ENCODE measurements around the gene KRTAP2-4. TPM values are rescaled to one million over a fixed set of nuclear protein-coding genes. Genes with fewer than 3 reads are reported as not detected.

KRTAP2-4 gene
- total RNA-seq, 1 experiment from 2014 or later = not detected

- Mint-ChIP-seq H3K36me3 (ENCODE audit: insufficient read depth in 1 of 3, low read depth in 3 of 3) (no peaks in the 10 kb centered on the region; a peak in 1 of 7 replicates), H3K4me1 (peaks cover 16% of the 10 kb centered on the region in 2 experiments)
- no peak overlapping the region for H2BK15ac ChIP-seq (ENCODE audit: low read depth, low read length)
Measured at GRCh38 chr17:41052566-41052965, 13.1 kb downstream of the KRTAP2-4 start.

More at GRCh38 chr17:41052566-41052965, 13.1 kb downstream of the KRTAP2-4 start:
- Histone ChIP-seq H3K23ac (ENCODE audit: insufficient read length, low read depth, low read length) (no peak overlapping the region), H2AFZ (ENCODE audit: low read length) (no peak overlapping the region), H4K5ac (ENCODE audit: insufficient read length, low read depth, low read length) (no peak overlapping the region), H4K8ac (replicated peaks; ENCODE audit: insufficient read length, low read depth, low read length) (no peak overlapping the region), H4K91ac (ENCODE audit: insufficient read length, low read depth, low read length) (no peak overlapping the region), H3K79me2 (ENCODE audit: insufficient read depth, low read length) (no peaks in the 10 kb centered on the region), H2AK5ac (ENCODE audit: insufficient read length, low read length) (no peak overlapping the region), H2BK20ac (ENCODE audit: low read depth, low read length, poor library complexity, severe bottlenecking) (no peak overlapping the region), H2BK12ac (ENCODE audit: insufficient read length, low read depth, low read length) (no peak overlapping the region), H3K23me2 (ENCODE audit: insufficient read length, low read depth, low read length, poor library complexity, severe bottlenecking) (no peaks in the 10 kb centered on the region), H3K9ac (ENCODE audit: extremely low read depth, insufficient read length, low read length) (no peak overlapping the region), H3K56ac (ENCODE audit: insufficient read length, low read depth, low read length) (no peak overlapping the region), H3K4ac (ENCODE audit: low read depth, low read length) (no peak overlapping the region), H3K4me1 (ENCODE audit: insufficient read depth, low read length) (no peaks in the 10 kb centered on the region), H3K27ac (ENCODE audit: insufficient read length, low read depth, low read length) (no peak overlapping the region), H3T11ph (ENCODE audit: low read length) (no peak overlapping the region), H4K20me1 (ENCODE audit: control insufficient read depth, insufficient read depth, insufficient read length) (no peaks in the 10 kb centered on the region), H2BK5ac (ENCODE audit: insufficient read length, low read length) (no peak overlapping the region), H3K4me2 (ENCODE audit: insufficient read depth, insufficient read length, low read length) (no peak overlapping the region), H3K14ac (ENCODE audit: insufficient read depth, low read length) (no peak overlapping the region), H2BK120ac (ENCODE audit: low read depth, low read length, poor library complexity, severe bottlenecking) (no peak overlapping the region), H3K79me1 (ENCODE audit: insufficient read depth, low read depth, low read length, poor library complexity, severe bottlenecking) (no peaks in the 10 kb centered on the region), H3K9me3 (ENCODE audit: control insufficient read depth, low read depth, low read length) (no peaks in the 10 kb centered on the region), H3K27me3 (ENCODE audit: insufficient read depth, low read length) (no peaks in the 10 kb centered on the region), H3K18ac (ENCODE audit: insufficient read length, low read depth, low read length) (no peak overlapping the region)
- Mint-ChIP-seq H3K9me3 (peaks cover 0 to 6% of the 10 kb centered on the region in 2 experiments; a peak in 2 of 5 replicates), H3K27ac (no peak overlapping the region), H3K4me3 (no peak overlapping the region), H3K27me3 (ENCODE audit: low read depth) (no peaks in the 10 kb centered on the region)
- TF ChIP-seq CTCF (conservative IDR thresholded peaks at IDR 0.05) = no peak
- DNase-seq = no peak
